GM23338 (cell line): ENCODE data around the gene CYS1. TPM values are rescaled to one million over a fixed set of nuclear protein-coding genes. Genes with fewer than 3 reads are reported as not detected.

Experiments used
- ATAC-seq: fragments of 200-7000 bp; cut with Tn5 transposase; 3 replicates; pipeline ENCODE4 v1.9.1; 2020
- DNase-seq: peaks from one replicate; pipeline ENCODE4 v3.0.0-alpha.2; 2015; ENCODE audit warnings: low spot score
- H2AFZ ChIP-seq: fragments of 200-600 bp; sonication (generic); 2 replicates; pipeline ENCODE4 v1.8.0; 2016; ENCODE audit warnings: antibody characterized with exemption, mild to moderate bottlenecking, moderate library complexity
- H3F3A ChIP-seq: fragments of 200-600 bp; sonication (generic); replicated peaks from 2 replicates; pipeline ENCODE4 v1.8.0; 2017; ENCODE audit warnings: antibody characterized with exemption, mixed run types, low read depth
- H3K27ac ChIP-seq: fragments of 200-600 bp; sonication (generic); 2 replicates; pipeline ENCODE4 v1.6.1; 2016; ENCODE audit warnings: low read depth
- H3K27me3 ChIP-seq: fragments of 200-600 bp; sonication (generic); 2 replicates; pipeline ENCODE4 v1.8.0; 2016; ENCODE audit warnings: mild to moderate bottlenecking, mixed run types, moderate library complexity; ENCODE audit not compliant: insufficient read depth
- H3K36me3 ChIP-seq: fragments of 200-600 bp; sonication (generic); 2 replicates; pipeline ENCODE4 v1.8.0; 2016; ENCODE audit warnings: mild to moderate bottlenecking; ENCODE audit not compliant: insufficient read depth
- H3K4me1 ChIP-seq: fragments of 200-600 bp; sonication (generic); 2 replicates; pipeline ENCODE4 v1.8.0; 2016; ENCODE audit warnings: mild to moderate bottlenecking, moderate library complexity; ENCODE audit not compliant: insufficient read depth
- H3K4me2 ChIP-seq: fragments of 200-600 bp; sonication (generic); 2 replicates; pipeline ENCODE4 v1.7.1; 2017; ENCODE audit warnings: mixed run types
- H3K4me3 ChIP-seq: fragments of 200-600 bp; sonication (generic); 2 replicates; pipeline ENCODE4 v1.6.1; 2016; ENCODE audit warnings: mixed run types
- H3K79me2 ChIP-seq: fragments of 200-600 bp; sonication (generic); replicated peaks from 2 replicates; pipeline ENCODE4 v1.8.0; 2017; ENCODE audit warnings: mild to moderate bottlenecking; ENCODE audit not compliant: insufficient read depth
- H3K9me2 ChIP-seq: fragments of 200-600 bp; sonication (generic); 2 replicates; pipeline ENCODE4 v1.8.0; 2017; ENCODE audit not compliant: insufficient read depth
- H4K20me1 ChIP-seq: fragments of 200-600 bp; sonication (generic); replicated peaks from 2 replicates; pipeline ENCODE4 v1.8.0; 2017; ENCODE audit warnings: mild to moderate bottlenecking; ENCODE audit not compliant: insufficient read depth
- H3K27ac Mint-ChIP-seq: 2 replicates; pipeline ENCODE4 v1.8.0; 2020; ENCODE audit warnings: inconsistent platforms, mild to moderate bottlenecking, moderate library complexity, mixed read lengths
- H3K27me3 Mint-ChIP-seq: 3 replicates; pipeline ENCODE4 v1.8.0; 2022; ENCODE audit warnings: low read depth, mild to moderate bottlenecking, moderate library complexity, mixed read lengths, inconsistent platforms; ENCODE audit not compliant: insufficient read depth, poor library complexity
- H3K36me3 Mint-ChIP-seq: 3 replicates; pipeline ENCODE4 v1.8.0; 2021; ENCODE audit warnings: low read depth, mild to moderate bottlenecking, inconsistent platforms, moderate library complexity, mixed read lengths
- H3K4me1 Mint-ChIP-seq: 3 replicates; pipeline ENCODE4 v1.8.0; 2020; ENCODE audit warnings: mild to moderate bottlenecking, inconsistent platforms, mixed read lengths
- H3K4me3 Mint-ChIP-seq: 3 replicates; pipeline ENCODE4 v1.8.0; 2021; ENCODE audit warnings: moderate library complexity, mild to moderate bottlenecking, inconsistent platforms, mixed read lengths
- H3K9me3 Mint-ChIP-seq: 3 replicates; pipeline ENCODE4 v1.8.0; 2020; ENCODE audit warnings: moderate library complexity, mild to moderate bottlenecking, inconsistent platforms, mixed read lengths
- CREB1 ChIP-seq: fragments of 250-450 bp; sonication (Bioruptor Pico); IDR thresholded peaks from 2 replicates; pipeline ENCODE4 v1.5.0; 2020; ENCODE audit warnings: low read depth, mild to moderate bottlenecking, moderate library complexity
- CTCF ChIP-seq, 2 experiments: fragments of 200-600 bp in 1 of 2; sonication (generic) in 1 of 2; conservative IDR thresholded peaks; 2 replicates each; pipeline versions ENCODE4 v1.5.1 to v1.6.1; 2016 to 2017; ENCODE audit warnings: antibody characterized with exemption in 2 of 2, low read depth in 2 of 2, mild to moderate bottlenecking in 2 of 2, moderate library complexity in 1 of 2
- ETS1 ChIP-seq: IDR thresholded peaks from 2 replicates; pipeline ENCODE4 v1.6.1; 2016; ENCODE audit warnings: antibody characterized with exemption
- EZH2 ChIP-seq: fragments of 200-600 bp; sonication (generic); IDR thresholded peaks from one replicate; pipeline ENCODE4 v1.8.0; 2017; ENCODE audit warnings: antibody characterized with exemption, mild to moderate bottlenecking, low read depth; ENCODE audit not compliant: unreplicated experiment
- EZH2phosphoT487 ChIP-seq: fragments of 200-600 bp; sonication (generic); IDR thresholded peaks from one replicate; pipeline ENCODE4 v1.8.1; 2018; ENCODE audit warnings: antibody characterized with exemption; ENCODE audit not compliant: unreplicated experiment
- JUNB ChIP-seq: IDR thresholded peaks from one replicate; pipeline ENCODE4 v1.6.1; 2016; ENCODE audit warnings: antibody characterized with exemption; ENCODE audit not compliant: unreplicated experiment
- NANOG ChIP-seq: IDR thresholded peaks from 2 replicates; pipeline ENCODE4 v1.6.1; 2016; ENCODE audit warnings: antibody characterized with exemption, borderline replicate concordance
- POLR2AphosphoS5 ChIP-seq: IDR thresholded peaks from 2 replicates; pipeline ENCODE4 v1.6.1; 2016; ENCODE audit warnings: antibody characterized with exemption, low read depth
- STAT1 ChIP-seq: IDR thresholded peaks from one replicate; pipeline ENCODE4 v1.6.1; 2016; ENCODE audit warnings: antibody characterized with exemption; ENCODE audit not compliant: unreplicated experiment
- ZNF114 ChIP-seq: fragments of 250-450 bp; sonication (Bioruptor Pico); IDR thresholded peaks from 2 replicates; pipeline ENCODE4 v1.5.0; 2020; ENCODE audit warnings: mild to moderate bottlenecking, moderate library complexity
- ZNF331 ChIP-seq: fragments of 250-450 bp; sonication (Bioruptor Pico); IDR thresholded peaks from 2 replicates; pipeline ENCODE4 v1.5.0; 2020; ENCODE audit warnings: low read depth, mild to moderate bottlenecking, moderate library complexity
- polyA plus RNA-seq: library from polyadenylated mRNA; unstranded; fragments of >200 nt; fragmentation: Nextera tagmentation; extraction: Ambion mirVana; gene quantifications from 2 replicates; pipeline ENCODE4 v1.2.1, GENCODE V29; 2016
- total RNA-seq: library from RNA; depleted of rRNA; stranded (reverse); fragments of >200 nt; shearing (Covaris generic); gene quantifications from 2 replicates; pipeline ENCODE4 v1.2.3, GENCODE V29; 2014
- TF ChIP-seq, protein P1 (sequence below): IDR thresholded peaks from one replicate; pipeline ENCODE4 v1.6.1; 2018; ENCODE audit warnings: antibody characterized with exemption; ENCODE audit not compliant: unreplicated experiment
- TF ChIP-seq, protein P2 (sequence below): fragments of 250-450 bp; sonication (Bioruptor Pico); IDR thresholded peaks from 2 replicates; pipeline ENCODE4 v1.5.0; 2020; ENCODE audit warnings: mild to moderate bottlenecking, moderate library complexity

The CYS1 gene
- total and polyA plus RNA-seq, 2 experiments from 2014 or later = 0.31 to 0.32 TPM

DNA sequence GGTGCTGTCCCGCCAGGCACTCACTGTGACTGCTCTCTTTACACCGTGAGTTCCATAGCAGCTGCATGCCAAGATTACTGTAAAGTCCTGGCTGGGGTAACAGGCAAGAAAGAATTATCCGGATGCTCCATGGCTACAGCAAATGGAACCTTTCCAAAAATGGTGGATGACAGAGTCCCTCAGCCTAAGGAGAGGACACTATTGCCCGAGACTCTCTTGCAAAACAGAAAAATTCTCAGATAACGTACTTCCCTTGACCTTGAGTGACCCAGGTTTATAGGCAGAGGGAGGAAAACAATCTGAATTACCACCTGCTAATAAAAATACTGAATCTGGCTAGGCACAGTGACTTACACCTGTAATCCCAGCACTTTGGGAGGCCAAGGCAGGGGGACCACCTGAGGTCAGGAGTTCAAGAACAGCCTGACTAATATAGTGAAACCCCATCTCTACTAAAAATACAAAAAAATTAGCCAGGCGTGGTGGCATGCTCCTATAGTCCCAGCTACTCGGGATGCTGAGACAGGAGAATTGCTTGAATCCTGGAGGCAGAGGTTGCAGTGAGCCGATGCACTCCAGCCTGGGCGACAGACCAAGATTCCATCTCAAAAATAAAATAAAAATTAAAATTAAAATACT is 4.5 kb downstream of the CYS1 start:
- no peak for TF ChIP-seq CTCF (conservative IDR thresholded peaks at IDR 0.05; ENCODE audit: low read depth in 2 of 2)
- no peak for TF ChIP-seq ZNF114 (CRISPR knock-in tag)
- TF ChIP-seq CREB1 (CRISPR knock-in tag) = no peak
- no peak for TF ChIP-seq NANOG
- no peak for TF ChIP-seq ETS1
- TF ChIP-seq ZNF331 (CRISPR knock-in tag) = no peak
- no peak for TF ChIP-seq JUNB
- TF ChIP-seq EZH2 = no peak
- TF ChIP-seq EZH2phosphoT487 = no peak
- TF ChIP-seq POLR2AphosphoS5 = no peak
- TF ChIP-seq, protein P1, sequence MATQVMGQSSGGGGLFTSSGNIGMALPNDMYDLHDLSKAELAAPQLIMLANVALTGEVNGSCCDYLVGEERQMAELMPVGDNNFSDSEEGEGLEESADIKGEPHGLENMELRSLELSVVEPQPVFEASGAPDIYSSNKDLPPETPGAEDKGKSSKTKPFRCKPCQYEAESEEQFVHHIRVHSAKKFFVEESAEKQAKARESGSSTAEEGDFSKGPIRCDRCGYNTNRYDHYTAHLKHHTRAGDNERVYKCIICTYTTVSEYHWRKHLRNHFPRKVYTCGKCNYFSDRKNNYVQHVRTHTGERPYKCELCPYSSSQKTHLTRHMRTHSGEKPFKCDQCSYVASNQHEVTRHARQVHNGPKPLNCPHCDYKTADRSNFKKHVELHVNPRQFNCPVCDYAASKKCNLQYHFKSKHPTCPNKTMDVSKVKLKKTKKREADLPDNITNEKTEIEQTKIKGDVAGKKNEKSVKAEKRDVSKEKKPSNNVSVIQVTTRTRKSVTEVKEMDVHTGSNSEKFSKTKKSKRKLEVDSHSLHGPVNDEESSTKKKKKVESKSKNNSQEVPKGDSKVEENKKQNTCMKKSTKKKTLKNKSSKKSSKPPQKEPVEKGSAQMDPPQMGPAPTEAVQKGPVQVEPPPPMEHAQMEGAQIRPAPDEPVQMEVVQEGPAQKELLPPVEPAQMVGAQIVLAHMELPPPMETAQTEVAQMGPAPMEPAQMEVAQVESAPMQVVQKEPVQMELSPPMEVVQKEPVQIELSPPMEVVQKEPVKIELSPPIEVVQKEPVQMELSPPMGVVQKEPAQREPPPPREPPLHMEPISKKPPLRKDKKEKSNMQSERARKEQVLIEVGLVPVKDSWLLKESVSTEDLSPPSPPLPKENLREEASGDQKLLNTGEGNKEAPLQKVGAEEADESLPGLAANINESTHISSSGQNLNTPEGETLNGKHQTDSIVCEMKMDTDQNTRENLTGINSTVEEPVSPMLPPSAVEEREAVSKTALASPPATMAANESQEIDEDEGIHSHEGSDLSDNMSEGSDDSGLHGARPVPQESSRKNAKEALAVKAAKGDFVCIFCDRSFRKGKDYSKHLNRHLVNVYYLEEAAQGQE = no peak
- no peak for TF ChIP-seq STAT1
- TF ChIP-seq, protein P2, sequence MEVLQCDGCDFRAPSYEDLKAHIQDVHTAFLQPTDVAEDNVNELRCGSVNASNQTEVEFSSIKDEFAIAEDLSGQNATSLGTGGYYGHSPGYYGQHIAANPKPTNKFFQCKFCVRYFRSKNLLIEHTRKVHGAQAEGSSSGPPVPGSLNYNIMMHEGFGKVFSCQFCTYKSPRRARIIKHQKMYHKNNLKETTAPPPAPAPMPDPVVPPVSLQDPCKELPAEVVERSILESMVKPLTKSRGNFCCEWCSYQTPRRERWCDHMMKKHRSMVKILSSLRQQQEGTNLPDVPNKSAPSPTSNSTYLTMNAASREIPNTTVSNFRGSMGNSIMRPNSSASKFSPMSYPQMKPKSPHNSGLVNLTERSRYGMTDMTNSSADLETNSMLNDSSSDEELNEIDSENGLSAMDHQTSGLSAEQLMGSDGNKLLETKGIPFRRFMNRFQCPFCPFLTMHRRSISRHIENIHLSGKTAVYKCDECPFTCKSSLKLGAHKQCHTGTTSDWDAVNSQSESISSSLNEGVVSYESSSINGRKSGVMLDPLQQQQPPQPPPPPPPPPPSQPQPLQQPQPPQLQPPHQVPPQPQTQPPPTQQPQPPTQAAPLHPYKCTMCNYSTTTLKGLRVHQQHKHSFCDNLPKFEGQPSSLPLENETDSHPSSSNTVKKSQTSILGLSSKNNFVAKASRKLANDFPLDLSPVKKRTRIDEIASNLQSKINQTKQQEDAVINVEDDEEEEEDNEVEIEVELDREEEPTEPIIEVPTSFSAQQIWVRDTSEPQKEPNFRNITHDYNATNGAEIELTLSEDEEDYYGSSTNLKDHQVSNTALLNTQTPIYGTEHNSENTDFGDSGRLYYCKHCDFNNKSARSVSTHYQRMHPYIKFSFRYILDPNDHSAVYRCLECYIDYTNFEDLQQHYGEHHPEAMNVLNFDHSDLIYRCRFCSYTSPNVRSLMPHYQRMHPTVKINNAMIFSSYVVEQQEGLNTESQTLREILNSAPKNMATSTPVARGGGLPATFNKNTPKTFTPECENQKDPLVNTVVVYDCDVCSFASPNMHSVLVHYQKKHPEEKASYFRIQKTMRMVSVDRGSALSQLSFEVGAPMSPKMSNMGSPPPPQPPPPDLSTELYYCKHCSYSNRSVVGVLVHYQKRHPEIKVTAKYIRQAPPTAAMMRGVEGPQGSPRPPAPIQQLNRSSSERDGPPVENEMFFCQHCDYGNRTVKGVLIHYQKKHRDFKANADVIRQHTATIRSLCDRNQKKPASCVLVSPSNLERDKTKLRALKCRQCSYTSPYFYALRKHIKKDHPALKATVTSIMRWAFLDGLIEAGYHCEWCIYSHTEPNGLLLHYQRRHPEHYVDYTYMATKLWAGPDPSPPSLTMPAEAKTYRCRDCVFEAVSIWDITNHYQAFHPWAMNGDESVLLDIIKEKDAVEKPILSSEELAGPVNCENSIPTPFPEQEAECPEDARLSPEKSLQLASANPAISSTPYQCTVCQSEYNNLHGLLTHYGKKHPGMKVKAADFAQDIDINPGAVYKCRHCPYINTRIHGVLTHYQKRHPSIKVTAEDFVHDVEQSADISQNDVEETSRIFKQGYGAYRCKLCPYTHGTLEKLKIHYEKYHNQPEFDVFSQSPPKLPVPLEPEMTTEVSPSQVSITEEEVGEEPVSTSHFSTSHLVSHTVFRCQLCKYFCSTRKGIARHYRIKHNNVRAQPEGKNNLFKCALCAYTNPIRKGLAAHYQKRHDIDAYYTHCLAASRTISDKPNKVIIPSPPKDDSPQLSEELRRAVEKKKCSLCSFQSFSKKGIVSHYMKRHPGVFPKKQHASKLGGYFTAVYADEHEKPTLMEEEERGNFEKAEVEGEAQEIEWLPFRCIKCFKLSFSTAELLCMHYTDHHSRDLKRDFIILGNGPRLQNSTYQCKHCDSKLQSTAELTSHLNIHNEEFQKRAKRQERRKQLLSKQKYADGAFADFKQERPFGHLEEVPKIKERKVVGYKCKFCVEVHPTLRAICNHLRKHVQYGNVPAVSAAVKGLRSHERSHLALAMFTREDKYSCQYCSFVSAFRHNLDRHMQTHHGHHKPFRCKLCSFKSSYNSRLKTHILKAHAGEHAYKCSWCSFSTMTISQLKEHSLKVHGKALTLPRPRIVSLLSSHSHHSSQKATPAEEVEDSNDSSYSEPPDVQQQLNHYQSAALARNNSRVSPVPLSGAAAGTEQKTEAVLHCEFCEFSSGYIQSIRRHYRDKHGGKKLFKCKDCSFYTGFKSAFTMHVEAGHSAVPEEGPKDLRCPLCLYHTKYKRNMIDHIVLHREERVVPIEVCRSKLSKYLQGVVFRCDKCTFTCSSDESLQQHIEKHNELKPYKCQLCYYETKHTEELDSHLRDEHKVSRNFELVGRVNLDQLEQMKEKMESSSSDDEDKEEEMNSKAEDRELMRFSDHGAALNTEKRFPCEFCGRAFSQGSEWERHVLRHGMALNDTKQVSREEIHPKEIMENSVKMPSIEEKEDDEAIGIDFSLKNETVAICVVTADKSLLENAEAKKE = no peak
- Histone ChIP-seq H3K36me3 (no peaks in the 10 kb centered on the region), H4K20me1 (no peaks in the 10 kb centered on the region), H3F3A (0 out of 2 replicates have a peak, but pooled peaks cover 6% of the 10 kb centered on the region), H2AFZ (no peak overlapping the region), H3K27me3 (peaks cover 32% of the 10 kb centered on the region), H3K4me3 (no peak overlapping the region), H3K79me2 (no peaks in the 10 kb centered on the region), H3K27ac (no peak overlapping the region), H3K4me2 (no peak overlapping the region), H3K4me1 (peaks cover 8% of the 10 kb centered on the region; the same call in 1 of the 2 replicates), H3K9me2 (no peaks in the 10 kb centered on the region)
- Mint-ChIP-seq H3K4me3 (no peak overlapping the region; the same call in 2 of the 3 replicates), H3K27me3 (peaks cover 22% of the 10 kb centered on the region), H3K27ac (no peak overlapping the region), H3K9me3 (no peaks in the 10 kb centered on the region), H3K36me3 (no peaks in the 10 kb centered on the region; the same call in 2 of the 3 replicates), H3K4me1 (peaks cover 31% of the 10 kb centered on the region)
- DNase-seq (no peak), ATAC-seq (no peak)
